Peyer's patch (tissue), 4 donors: ENCODE measurements around the gene TMEM145. TPM values are rescaled to one million over a fixed set of nuclear protein-coding genes. Genes with fewer than 3 reads are reported as not detected.

Experiments
- DNase-seq, 3 donors: peaks; one replicate each; pipeline ENCODE4 v3.0.0-alpha.2; 2017 to 2019
- H3K27ac ChIP-seq, 4 donors: fragments of 200-600 bp; sonication (generic); one replicate each; pipeline ENCODE4 v1.5.1; 2016 to 2019
- H3K27me3 ChIP-seq, 2 donors: fragments of 200-600 bp; sonication (generic); one replicate each; pipeline ENCODE4 v1.5.1; 2019
- H3K36me3 ChIP-seq, 3 donors: fragments of 200-600 bp; sonication (generic); one replicate each; pipeline ENCODE4 v1.5.1; 2016 to 2019
- H3K4me1 ChIP-seq, 4 donors: fragments of 200-600 bp; sonication (generic); one replicate each; pipeline ENCODE4 v1.5.1; 2016 to 2019
- H3K4me3 ChIP-seq, 4 donors: fragments of 200-600 bp; sonication (generic); 1 replicate in 3 of 4; 2 replicates in 1 of 4; pipeline ENCODE4 v1.5.1; 2016 to 2019; ENCODE audit warnings: mild to moderate bottlenecking in 1 of 4
- H3K9me3 ChIP-seq, 4 donors: fragments of 200-600 bp; sonication (generic); one replicate each; pipeline ENCODE4 v1.5.1; 2016 to 2019; ENCODE audit warnings: mild to moderate bottlenecking in 1 of 4
- POLR2A ChIP-seq, 2 donors: fragments of 450-650 bp; IDR thresholded peaks; one replicate each; pipeline ENCODE4 v1.5.1; 2017; ENCODE audit warnings: antibody characterized with exemption in 2 of 2, mild to moderate bottlenecking in 2 of 2, moderate library complexity in 2 of 2
- total RNA-seq, 4 donors: library from RNA; depleted of rRNA; stranded (reverse); fragments of >200 nt; gene quantifications; one replicate each; pipeline ENCODE4 v1.1.0, GENCODE V29; 2016
- TF ChIP-seq, protein P1 (sequence below), 6 experiments: fragments of 450-650 bp in 4 of 6; fragments of 200-600 bp in 2 of 6; sonication (generic) in 1 of 6; IDR thresholded peaks; one replicate each; pipeline ENCODE4 v1.5.1; 2017 to 2019; ENCODE audit warnings: antibody characterized with exemption in 6 of 6, mild to moderate bottlenecking in 3 of 6, moderate library complexity in 1 of 6

TMEM145 gene
- total RNA-seq, 4 donors from 2014 or later = not detected

DNA sequence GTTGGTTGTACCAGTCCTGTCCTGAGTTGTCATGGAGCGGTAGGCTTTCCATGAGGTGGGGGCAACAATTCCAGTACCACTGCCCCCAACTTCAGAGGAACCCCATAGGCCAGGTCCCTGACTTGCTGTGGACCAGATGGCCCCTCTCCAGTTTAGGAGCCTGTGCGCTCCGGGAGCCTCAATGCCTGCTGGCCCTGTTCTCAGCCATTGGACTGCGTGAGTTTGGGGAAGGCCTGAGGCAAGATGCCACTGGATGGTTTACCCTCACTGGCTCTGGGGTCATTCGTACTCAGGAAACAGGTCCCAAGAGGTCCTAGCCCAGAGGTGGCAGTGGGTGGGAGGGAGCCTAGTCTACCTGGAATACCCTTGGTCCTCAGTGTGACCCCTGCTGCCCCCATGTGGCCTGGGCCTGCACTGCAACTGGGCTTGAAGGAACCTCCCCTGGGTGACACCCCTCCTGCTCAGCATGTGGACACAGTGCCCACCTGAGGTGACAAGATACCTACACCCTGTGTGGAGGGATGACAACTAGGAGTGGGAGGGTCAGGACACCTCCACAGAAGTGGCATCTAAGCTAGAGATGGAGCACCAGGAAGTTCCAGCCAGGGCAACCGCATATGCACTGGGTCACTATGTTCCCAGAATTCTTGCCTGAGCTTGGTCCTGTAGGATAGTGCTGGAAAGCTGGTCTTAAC, 17.1 kb upstream of the TMEM145 start:
- H3K9me3 ChIP-seq = no peaks in the 10 kb centered on the region
- DNase-seq = peak; percentile 89 to 95 (median 94)
- no peak overlapping the region for H3K4me3 ChIP-seq
- H3K27me3 ChIP-seq = no peaks in the 10 kb centered on the region
- peaks cover 0 to 3% (median 0%) of the 10 kb centered on the region in 4 donors for H3K4me1 ChIP-seq
- no peak overlapping the region for H3K27ac ChIP-seq
- H3K36me3 ChIP-seq = peaks cover 0 to 46% (median 0%) of the 10 kb centered on the region in 3 donors
- TF ChIP-seq, protein P1, sequence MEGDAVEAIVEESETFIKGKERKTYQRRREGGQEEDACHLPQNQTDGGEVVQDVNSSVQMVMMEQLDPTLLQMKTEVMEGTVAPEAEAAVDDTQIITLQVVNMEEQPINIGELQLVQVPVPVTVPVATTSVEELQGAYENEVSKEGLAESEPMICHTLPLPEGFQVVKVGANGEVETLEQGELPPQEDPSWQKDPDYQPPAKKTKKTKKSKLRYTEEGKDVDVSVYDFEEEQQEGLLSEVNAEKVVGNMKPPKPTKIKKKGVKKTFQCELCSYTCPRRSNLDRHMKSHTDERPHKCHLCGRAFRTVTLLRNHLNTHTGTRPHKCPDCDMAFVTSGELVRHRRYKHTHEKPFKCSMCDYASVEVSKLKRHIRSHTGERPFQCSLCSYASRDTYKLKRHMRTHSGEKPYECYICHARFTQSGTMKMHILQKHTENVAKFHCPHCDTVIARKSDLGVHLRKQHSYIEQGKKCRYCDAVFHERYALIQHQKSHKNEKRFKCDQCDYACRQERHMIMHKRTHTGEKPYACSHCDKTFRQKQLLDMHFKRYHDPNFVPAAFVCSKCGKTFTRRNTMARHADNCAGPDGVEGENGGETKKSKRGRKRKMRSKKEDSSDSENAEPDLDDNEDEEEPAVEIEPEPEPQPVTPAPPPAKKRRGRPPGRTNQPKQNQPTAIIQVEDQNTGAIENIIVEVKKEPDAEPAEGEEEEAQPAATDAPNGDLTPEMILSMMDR (IDR thresholded peaks at IDR 0.05) = peak; percentile 89 to 96 (median 94)
- peak in 1 of 2 donors; percentile 10 for TF ChIP-seq POLR2A (IDR thresholded peaks at IDR 0.05)

DNA sequence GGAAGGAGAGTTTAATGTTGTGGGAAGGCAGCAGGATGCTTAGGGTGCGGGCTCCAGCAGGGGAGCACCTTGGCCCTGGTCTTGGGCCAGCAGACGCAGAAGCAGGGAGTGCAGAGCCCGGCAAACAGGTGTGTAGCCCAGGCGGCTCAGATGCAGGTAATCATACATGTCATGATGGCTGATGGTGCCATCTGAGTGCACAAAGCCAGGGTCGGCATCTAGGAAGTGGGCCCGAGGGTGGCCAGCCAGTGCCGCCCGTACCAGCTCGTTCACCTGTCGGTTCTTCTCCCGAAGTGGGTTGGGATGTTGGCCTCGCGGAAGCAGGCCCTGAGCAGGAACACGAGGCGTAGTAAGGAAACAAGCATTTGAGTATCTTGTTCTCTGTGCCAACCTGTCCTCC, 16.1 kb upstream of the TMEM145 start:
- no peak overlapping the region for H3K27ac ChIP-seq
- H3K4me3 ChIP-seq = no peak overlapping the region
- H3K36me3 ChIP-seq = peaks cover 0 to 35% (median 0%) of the 10 kb centered on the region in 3 donors
- no peak for TF ChIP-seq POLR2A (IDR thresholded peaks at IDR 0.05)
- TF ChIP-seq, protein P1 (IDR thresholded peaks at IDR 0.05) = no peak
- H3K4me1 ChIP-seq = peaks cover 0 to 7% (median 0%) of the 10 kb centered on the region in 4 donors
- H3K9me3 ChIP-seq = no peaks in the 10 kb centered on the region
- no peaks in the 10 kb centered on the region for H3K27me3 ChIP-seq
- peak in 1 of 3 donors; percentile 45 for DNase-seq

DNA sequence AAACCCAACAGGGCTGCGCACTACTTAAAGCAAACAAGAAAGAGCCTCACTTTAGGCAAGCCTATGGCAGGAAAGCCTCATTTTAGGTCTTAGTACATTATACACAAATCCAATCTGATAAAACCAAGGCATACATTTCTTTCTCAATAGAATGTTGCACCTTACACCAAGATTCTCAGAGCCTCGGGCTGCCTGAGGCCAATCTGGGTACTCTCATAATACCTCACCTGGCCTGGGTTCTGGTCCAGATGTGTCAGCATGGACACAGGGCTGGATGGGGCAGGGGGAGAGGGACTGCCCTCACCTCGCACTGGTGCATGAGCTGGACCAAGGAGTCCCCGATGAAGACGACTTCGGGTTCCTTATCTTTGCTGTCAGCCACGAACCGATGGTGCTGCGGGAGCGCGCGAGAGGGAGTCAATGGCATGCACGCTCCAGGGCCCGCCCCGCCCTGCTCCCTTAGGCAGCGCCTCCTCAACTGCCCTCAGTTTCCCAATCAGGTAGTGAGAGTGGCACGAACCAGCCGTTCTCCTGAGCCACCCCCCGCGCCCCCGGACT, 11.4 kb upstream of the TMEM145 start, which contains the start of gene PRR19:
Gene PRR19, plus strand, starts transcription at position 487 of the 558 bp plus-strand sequence. CDS start 7,453 bp downstream, outside the sequence.
- H3K9me3 ChIP-seq = no peaks in the 10 kb centered on the region
- peak in 1 of 3 donors; percentile 39 for DNase-seq
- H3K27ac ChIP-seq = peak within 1 kb of the TSS; percentile 47 to 68 (median 52)
- TF ChIP-seq, protein P1 (IDR thresholded peaks at IDR 0.05) = no peak
- TF ChIP-seq POLR2A (IDR thresholded peaks at IDR 0.05) = no peak
- peak within 1 kb of the TSS; percentile 53 to 70 (median 56) for H3K4me3 ChIP-seq
- H3K27me3 ChIP-seq = no peaks in the 10 kb centered on the region
- H3K36me3 ChIP-seq = peaks cover 0 to 3% (median 0%) of the 10 kb centered on the region in 3 donors
- H3K4me1 ChIP-seq = peaks cover 0 to 14% (median 0%) of the 10 kb centered on the region in 4 donors

DNA sequence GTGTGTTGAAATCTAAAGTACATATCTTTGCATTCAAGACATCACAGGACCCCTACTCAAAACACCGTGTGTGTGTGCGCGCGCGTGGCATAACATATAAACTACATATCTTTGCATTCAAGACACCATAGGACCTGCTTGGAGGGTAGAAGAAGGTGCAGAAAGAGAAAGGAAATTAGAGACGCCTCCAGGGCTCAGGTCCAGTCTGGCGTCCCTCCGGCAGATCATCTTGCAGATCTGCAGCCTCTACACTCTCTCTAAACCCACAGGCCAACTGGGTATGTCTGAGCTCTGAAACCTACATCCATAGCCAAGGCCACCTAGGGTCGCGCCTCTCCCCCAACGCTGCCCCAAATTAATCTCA, 10.0 kb upstream of the TMEM145 start:
- H3K9me3 ChIP-seq = no peaks in the 10 kb centered on the region
- H3K4me3 ChIP-seq = peak overlapping the region; percentile 53 to 70 (median 56)
- no peaks in the 10 kb centered on the region for H3K27me3 ChIP-seq
- DNase-seq = no peak
- H3K36me3 ChIP-seq = no peaks in the 10 kb centered on the region
- TF ChIP-seq, protein P1 (IDR thresholded peaks at IDR 0.05) = no peak
- no peak for TF ChIP-seq POLR2A (IDR thresholded peaks at IDR 0.05)
- H3K4me1 ChIP-seq = peaks cover 0 to 14% (median 0%) of the 10 kb centered on the region in 4 donors
- H3K27ac ChIP-seq = peak overlapping the region in 3 of 4 donors; percentile 48 to 68 (median 56)

DNA sequence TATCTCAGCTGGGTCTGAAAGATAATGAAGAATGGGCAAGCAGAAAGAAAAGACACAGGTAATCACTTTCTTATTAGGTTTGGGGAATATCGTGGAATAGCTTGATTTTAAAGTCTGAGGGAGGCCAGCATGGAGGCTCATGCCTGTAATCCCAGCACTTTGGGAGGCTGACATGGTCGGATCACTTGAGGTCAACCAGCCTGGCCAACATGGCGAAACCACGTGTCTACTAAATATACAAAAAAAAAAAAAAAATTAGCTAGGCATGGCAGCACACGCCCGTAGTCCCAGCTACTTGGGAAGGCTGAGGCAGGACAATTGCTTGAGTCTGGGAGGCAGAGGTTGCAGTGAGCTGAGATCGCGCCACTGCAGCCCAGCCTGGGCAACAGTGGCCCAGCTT, 9.2 kb upstream of the TMEM145 start:
- TF ChIP-seq POLR2A (IDR thresholded peaks at IDR 0.05) = no peak
- TF ChIP-seq, protein P1 (IDR thresholded peaks at IDR 0.05) = no peak
- no peaks in the 10 kb centered on the region for H3K9me3 ChIP-seq
- H3K36me3 ChIP-seq = no peaks in the 10 kb centered on the region
- H3K27me3 ChIP-seq = no peaks in the 10 kb centered on the region
- no peak overlapping the region for H3K27ac ChIP-seq
- H3K4me1 ChIP-seq = peaks cover 0 to 14% (median 0%) of the 10 kb centered on the region in 4 donors
- no peak overlapping the region for H3K4me3 ChIP-seq
- DNase-seq = no peak
